HG03354 (cell line): Measurements from ENCODE around the gene CHMP3.
"Not testable (repeated sequence)": the region's sequence is repeated elsewhere in the genome, so short reads cannot be mapped to it uniquely, and the experiment has no call there.

ENCODE experiments used
- ATAC-seq: cut with Tn5 transposase; IDR thresholded peaks from one replicate; pipeline ENCODE4 v1.9.1; 2021; ENCODE audit warnings: mild to moderate bottlenecking; ENCODE audit not compliant: unreplicated experiment, poor library complexity, severe bottlenecking

Gene CHMP3

GRCh38 chr2:86562922-86563649 is at the start of gene CHMP3:
TSS of gene CHMP3 (minus strand) at chr2:86563443. CDS start at chr2:86563348, 95 bp downstream.
- peak; percentile 91 for ATAC-seq

GRCh38 chr2:86610871-86611270 is 47.6 kb upstream of the CHMP3 start:
- no peak for ATAC-seq

GRCh38 chr2:86608832-86609410 is 45.7 kb upstream of the CHMP3 start:
- ATAC-seq: no peak

GRCh38 chr2:86603905-86604304 is 40.7 kb upstream of the CHMP3 start:
- no peak for ATAC-seq

GRCh38 chr2:86598966-86599365 is 35.7 kb upstream of the CHMP3 start:
- no peak for ATAC-seq

- no peak for ATAC-seq
Observed at GRCh38 chr2:86596118-86596517, 32.9 kb upstream of the CHMP3 start.

- no peak for ATAC-seq
Observed at GRCh38 chr2:86593266-86593665, 30.0 kb upstream of the CHMP3 start.

GRCh38 chr2:86592547-86593230 is 29.4 kb upstream of the CHMP3 start:
- no peak for ATAC-seq

- ATAC-seq: not testable (repeated sequence)
Observed at GRCh38 chr2:86589701-86590100, 26.5 kb upstream of the CHMP3 start.

GRCh38 chr2:86584151-86584913 is 21.1 kb upstream of the CHMP3 start:
- ATAC-seq: no peak

- no peak for ATAC-seq
Observed at GRCh38 chr2:86580560-86580959, 17.3 kb upstream of the CHMP3 start.

- no peak for ATAC-seq
Observed at GRCh38 chr2:86577817-86578456, 14.7 kb upstream of the CHMP3 start.

GRCh38 chr2:86570059-86570458 is 6.8 kb upstream of the CHMP3 start:
- ATAC-seq: no peak

GRCh38 chr2:86566821-86567190 is 3.6 kb upstream of the CHMP3 start:
- ATAC-seq: no peak

- ATAC-seq: no peak
Observed at GRCh38 chr2:86566158-86566820, 3.0 kb upstream of the CHMP3 start.

GRCh38 chr2:86563650-86564061 is 413 bp upstream of the CHMP3 start:
- ATAC-seq: no peak

GRCh38 chr2:86562485-86562921 is 740 bp downstream of the CHMP3 start:
- no peak for ATAC-seq

GRCh38 chr2:86557836-86558235 is 5.4 kb downstream of the CHMP3 start:
- ATAC-seq: no peak

GRCh38 chr2:86556508-86556907 is 6.7 kb downstream of the CHMP3 start:
- ATAC-seq: no peak
